Measurements from ENCODE around the gene ADAM19. TPM values are rescaled to one million over a fixed set of nuclear protein-coding genes. Genes with fewer than 3 reads are reported as not detected.

Gene ADAM19
- total RNA-seq, 1 experiment from 2014 or later: 0.47 TPM

GRCh38 chr5:157558041-157558595 lies 17.5 kb downstream of the ADAM19 start:
- no TSS peak for BruUV-seq (replicated peaks)
- ChIA-PET CTCF (interaction anchor here (0.6 to 0.9 kb wide), 3 partner anchors 17 to 185 kb away, joined by 3 read pairs; no protein-coding TSS in a partner anchor), POLR2A (interaction anchor here (0.6 to 2.0 kb wide), 2 partner anchors 47 to 337 kb away, joined by 4 to 9 read pairs; no protein-coding TSS in a partner anchor)
- intact Hi-C loops (cut with micrococcal nuclease): loop anchor here (2.0 kb wide), 1 partner anchor 41 kb away; no protein-coding TSS in a partner anchor
- H3K27ac Mint-ChIP-seq (ENCODE audit: low read depth, unreplicated experiment): no peak overlapping the region
- H3K27me3 Mint-ChIP-seq (ENCODE audit: insufficient read depth, unreplicated experiment): no peaks in the 10 kb centered on the region
- TF ChIP-seq CTCF (IDR thresholded peaks at IDR 0.05; ENCODE audit: unreplicated experiment): no peak
- no peak overlapping the region for H3K4me3 Mint-ChIP-seq (ENCODE audit: unreplicated experiment)
- H3K36me3 Mint-ChIP-seq (ENCODE audit: insufficient read depth, unreplicated experiment): no peaks in the 10 kb centered on the region
- peaks cover 38% of the 10 kb centered on the region for H3K4me1 Mint-ChIP-seq (ENCODE audit: insufficient read depth, unreplicated experiment)
- peak; percentile 66 for DNase-seq (ENCODE audit: unreplicated experiment)
- H3K9me3 Mint-ChIP-seq (ENCODE audit: unreplicated experiment): no peaks in the 10 kb centered on the region

GRCh38 chr5:157556615-157557418 lies 18.8 kb downstream of the ADAM19 start:
- intact Hi-C loops (cut with micrococcal nuclease): no loop called here
- BruUV-seq (replicated peaks): no TSS peak
- Mint-ChIP-seq H3K27ac (ENCODE audit: low read depth, unreplicated experiment) (no peak overlapping the region), H3K4me1 (ENCODE audit: insufficient read depth, unreplicated experiment) (peaks cover 38% of the 10 kb centered on the region), H3K9me3 (ENCODE audit: unreplicated experiment) (no peaks in the 10 kb centered on the region), H3K4me3 (ENCODE audit: unreplicated experiment) (no peak overlapping the region), H3K27me3 (ENCODE audit: insufficient read depth, unreplicated experiment) (no peaks in the 10 kb centered on the region), H3K36me3 (ENCODE audit: insufficient read depth, unreplicated experiment) (no peaks in the 10 kb centered on the region)
- POLR2A ChIA-PET: no interaction called here
- no peak for TF ChIP-seq CTCF (IDR thresholded peaks at IDR 0.05; ENCODE audit: unreplicated experiment)
- CTCF ChIA-PET: no interaction called here
- no peak for DNase-seq (ENCODE audit: unreplicated experiment)

GRCh38 chr5:157555037-157555640 lies 20.4 kb downstream of the ADAM19 start:
- no TSS peak for BruUV-seq (replicated peaks)
- Mint-ChIP-seq H3K36me3 (ENCODE audit: insufficient read depth, unreplicated experiment) (no peaks in the 10 kb centered on the region), H3K4me3 (ENCODE audit: unreplicated experiment) (no peak overlapping the region), H3K9me3 (ENCODE audit: unreplicated experiment) (no peaks in the 10 kb centered on the region), H3K4me1 (ENCODE audit: insufficient read depth, unreplicated experiment) (peaks cover 38% of the 10 kb centered on the region), H3K27ac (ENCODE audit: low read depth, unreplicated experiment) (no peak overlapping the region), H3K27me3 (ENCODE audit: insufficient read depth, unreplicated experiment) (no peaks in the 10 kb centered on the region)
- DNase-seq (ENCODE audit: unreplicated experiment): no peak
- CTCF ChIA-PET: interaction anchor here (1.0 to 1.1 kb wide), 2 partner anchors 163 to 188 kb away, joined by 3 to 6 read pairs; no protein-coding TSS in a partner anchor
- intact Hi-C loops (cut with micrococcal nuclease): no loop called here
- POLR2A ChIA-PET: interaction anchor here (0.5 to 1.0 kb wide), 4 partner anchors 12 to 1105 kb away, joined by 3 to 6 read pairs (median 3); no protein-coding TSS in a partner anchor
- TF ChIP-seq CTCF (IDR thresholded peaks at IDR 0.05; ENCODE audit: unreplicated experiment): no peak

Measured in MCF 10A (cell line).